CD4-positive, alpha-beta T cell (primary cell): ENCODE data around the gene OR10A3. TPM values are rescaled to one million over a fixed set of nuclear protein-coding genes. Genes with fewer than 3 reads are reported as not detected.

Experiments
- ATAC-seq: fragments of 200-7000 bp; cut with Tn5 transposase; one replicate; pipeline ENCODE4 v1.10.0; 2022; ENCODE audit warnings: mild to moderate bottlenecking; ENCODE audit not compliant: poor library complexity
- CTCF ChIA-PET: fragments of 350-600 bp; sonication (Branson Sonifier 250); formaldehyde crosslinking; loops from one replicate; lab custom pipeline; 2021; ENCODE audit warnings: antibody characterized with exemption, inconsistent platforms; lab: Charles Lee
- POLR2A ChIA-PET: fragments of 350-600 bp; sonication (Branson Sonifier 250); formaldehyde crosslinking; loops from one replicate; lab custom pipeline; 2021; ENCODE audit warnings: antibody characterized with exemption, inconsistent platforms; lab: Charles Lee
- DNase-seq, 14 experiments: peaks; one replicate each; pipeline ENCODE4 v3.0.0-alpha.2; 2013 to 2020; ENCODE audit warnings: mixed read lengths in 2 of 14
- H3K27ac ChIP-seq, 2 donors: one replicate each; pipeline versions ENCODE4 v1.5.1 to v1.7.0; 2013; ENCODE audit warnings: low read length in 2 of 2, low read depth in 1 of 2, mild to moderate bottlenecking in 1 of 2
- H3K27me3 ChIP-seq, 2 experiments: 1 replicate in 1 of 2; 2 replicates in 1 of 2; pipeline versions ENCODE4 v1.6.1 to v1.7.0; 2013; ENCODE audit warnings: low read length in 2 of 2, control low read depth in 1 of 2, mild to moderate bottlenecking in 1 of 2, moderate library complexity in 1 of 2; ENCODE audit not compliant: insufficient read depth in 2 of 2, control insufficient read depth in 1 of 2
- H3K36me3 ChIP-seq: one replicate; pipeline ENCODE4 v1.6.1; 2013; ENCODE audit warnings: low read length, control low read depth; ENCODE audit not compliant: insufficient read depth
- H3K4me1 ChIP-seq: one replicate; pipeline ENCODE4 v1.6.1; 2013; ENCODE audit warnings: low read length, control low read depth; ENCODE audit not compliant: insufficient read depth
- H3K4me3 ChIP-seq: one replicate; pipeline ENCODE4 v1.5.1; 2013; ENCODE audit warnings: mild to moderate bottlenecking, low read length, moderate library complexity
- H3K9me3 ChIP-seq, 2 experiments: 1 replicate in 1 of 2; 2 replicates in 1 of 2; pipeline versions ENCODE4 v1.6.1 to v1.7.0; 2013; ENCODE audit warnings: low read length in 2 of 2, mild to moderate bottlenecking in 2 of 2, control low read depth in 1 of 2, moderate library complexity in 1 of 2; ENCODE audit not compliant: control insufficient read depth in 1 of 2, insufficient read depth in 1 of 2
- H3K27ac Mint-ChIP-seq: one replicate; pipeline ENCODE4 v1.8.0; 2020; ENCODE audit warnings: mixed read lengths
- H3K27me3 Mint-ChIP-seq: one replicate; pipeline ENCODE4 v1.8.0; 2021; ENCODE audit warnings: mixed read lengths
- H3K36me3 Mint-ChIP-seq: one replicate; pipeline ENCODE4 v1.8.0; 2021; ENCODE audit warnings: low read depth, mixed read lengths
- H3K4me1 Mint-ChIP-seq: one replicate; pipeline ENCODE4 v1.8.0; 2021; ENCODE audit warnings: low read depth, mixed read lengths
- H3K4me3 Mint-ChIP-seq: one replicate; pipeline ENCODE4 v1.8.0; 2020; ENCODE audit warnings: mild to moderate bottlenecking, mixed read lengths
- H3K9me3 Mint-ChIP-seq: one replicate; pipeline ENCODE4 v1.8.0; 2020; ENCODE audit warnings: mixed read lengths
- CTCF ChIP-seq: fragments of 200-600 bp; IDR thresholded peaks from one replicate; pipeline ENCODE4 v1.8.0; 2022; ENCODE audit warnings: antibody characterized with exemption, mild to moderate bottlenecking
- intact Hi-C, 2 experiments: fragments of 100-400 bp; cut with DNase I in 1 of 2; cut with micrococcal nuclease in 1 of 2; formaldehyde crosslinking; loops; one replicate each; pipeline versions ENCODE4 v1.15.1 to v1.9.0; 2023 to 2025; cut with DNase I, micrococcal nuclease
- total RNA-seq, 174 experiments: library from RNA in 2 of 174; stranded (reverse) in 2 of 174; gene quantifications; one replicate each; pipeline ENCODE4 v1.2.3 and lab custom pipeline; 2021 to 2026

Gene OR10A3
- total RNA-seq, 2 experiments from 2014 or later = not detected

- POLR2A ChIA-PET = interaction anchor here (0.7 kb wide), 1 partner anchor 20 kb away, joined by 3 read pairs; no protein-coding TSS in a partner anchor
Observed at GRCh38 chr11:7924536-7924935, 17.0 kb downstream of the OR10A3 start.

GRCh38 chr11:7918141-7918540 lies 23.4 kb downstream of the OR10A3 start:
- no peak overlapping the region for H3K4me3 Mint-ChIP-seq
- H3K27me3 Mint-ChIP-seq = no peaks in the 10 kb centered on the region
- POLR2A ChIA-PET = no interaction called here
- no peaks in the 10 kb centered on the region for H3K9me3 Mint-ChIP-seq
- H3K27ac Mint-ChIP-seq = no peak overlapping the region
- no peaks in the 10 kb centered on the region for H3K4me1 Mint-ChIP-seq
- DNase-seq (no peak), ATAC-seq (no peak)
- H3K36me3 Mint-ChIP-seq = no peaks in the 10 kb centered on the region
- CTCF ChIA-PET = no interaction called here
- intact Hi-C loops = no loop called here
- TF ChIP-seq CTCF = no peak
- Histone ChIP-seq H3K4me1 (no peaks in the 10 kb centered on the region), H3K9me3 (no peaks in the 10 kb centered on the region), H3K27me3 (no peaks in the 10 kb centered on the region), H3K36me3 (no peaks in the 10 kb centered on the region), H3K4me3 (no peak overlapping the region), H3K27ac (no peak overlapping the region)

More at GRCh38 chr11:7924536-7924935, 17.0 kb downstream of the OR10A3 start:
- DNase-seq (no peak), ATAC-seq (no peak)
- Histone ChIP-seq H3K27ac (no peak overlapping the region), H3K4me3 (no peak overlapping the region), H3K36me3 (no peaks in the 10 kb centered on the region), H3K9me3 (peaks cover 0 to 3% of the 10 kb centered on the region in 2 experiments), H3K4me1 (no peaks in the 10 kb centered on the region), H3K27me3 (peaks cover 0 to 3% of the 10 kb centered on the region in 2 experiments)
- no peak overlapping the region for H3K27ac Mint-ChIP-seq
- H3K9me3 Mint-ChIP-seq = no peaks in the 10 kb centered on the region
- no peak overlapping the region for H3K4me3 Mint-ChIP-seq
- H3K4me1 Mint-ChIP-seq = no peaks in the 10 kb centered on the region
- no peak for TF ChIP-seq CTCF
- no peaks in the 10 kb centered on the region for H3K36me3 Mint-ChIP-seq
- intact Hi-C loops = no loop called here
- peaks cover 29% of the 10 kb centered on the region for H3K27me3 Mint-ChIP-seq
- CTCF ChIA-PET = no interaction called here

GRCh38 chr11:7911011-7911410 lies 30.5 kb downstream of the OR10A3 start:
- Mint-ChIP-seq H3K9me3 (no peaks in the 10 kb centered on the region), H3K36me3 (no peaks in the 10 kb centered on the region), H3K4me1 (no peaks in the 10 kb centered on the region), H3K4me3 (no peak overlapping the region), H3K27ac (no peak overlapping the region), H3K27me3 (peaks cover 10% of the 10 kb centered on the region)
- TF ChIP-seq CTCF = no peak
- Histone ChIP-seq H3K27ac (no peak overlapping the region), H3K4me3 (no peak overlapping the region), H3K36me3 (no peaks in the 10 kb centered on the region), H3K27me3 (peaks cover 5% of the 10 kb centered on the region in 2 experiments), H3K9me3 (no peaks in the 10 kb centered on the region), H3K4me1 (no peaks in the 10 kb centered on the region)
- CTCF ChIA-PET = no interaction called here
- intact Hi-C loops = no loop called here
- POLR2A ChIA-PET = no interaction called here
- ATAC-seq = no peak
- no peak for DNase-seq
